ENCODE measurements around the gene EDEM2.
A peak's percentile ranks its signal among the peaks of the same experiment; 100 is the strongest.
"Not testable (repeated sequence)": the region's sequence is repeated elsewhere in the genome, so short reads cannot be mapped to it uniquely, and the experiment has no call there.

EDEM2 gene

GRCh38 chr20:35186691-35187289 lies 39.7 kb upstream of the EDEM2 start:
- H3K4me1 ChIP-seq (ENCODE audit: control insufficient read depth in 2 of 2, insufficient read depth in 2 of 2, low read length in 2 of 2); H3K4me3 ChIP-seq (ENCODE audit: low read length in 2 of 2); H3K9me3 ChIP-seq (ENCODE audit: control insufficient read depth in 2 of 2, low read length in 2 of 2); H3K27ac ChIP-seq (ENCODE audit: low read depth in 2 of 2, low read length in 2 of 2); H3K9ac ChIP-seq (ENCODE audit: low read depth in 1 of 2, low read length in 2 of 2); H3K27me3 ChIP-seq (ENCODE audit: control insufficient read depth in 2 of 2, insufficient read depth in 2 of 2, low read length in 2 of 2); H3K36me3 ChIP-seq (ENCODE audit: control insufficient read depth in 2 of 2, insufficient read depth in 2 of 2, low read length in 2 of 2): not testable (repeated sequence)

GRCh38 chr20:35181731-35182130 lies 34.6 kb upstream of the EDEM2 start:
- H3K9me3 ChIP-seq (ENCODE audit: control insufficient read depth in 2 of 2, low read length in 2 of 2), result no peaks in the 10 kb centered on the region
- H3K4me3 ChIP-seq (ENCODE audit: low read length in 2 of 2), result no peak overlapping the region
- H3K36me3 ChIP-seq (ENCODE audit: control insufficient read depth in 2 of 2, insufficient read depth in 2 of 2, low read length in 2 of 2), result no peaks in the 10 kb centered on the region

GRCh38 chr20:35180266-35180665 lies 33.1 kb upstream of the EDEM2 start:
- Histone ChIP-seq H3K4me1 (ENCODE audit: control insufficient read depth in 2 of 2, insufficient read depth in 2 of 2, low read length in 2 of 2) (no peaks in the 10 kb centered on the region), H3K9ac (ENCODE audit: low read depth in 1 of 2, low read length in 2 of 2) (no peak overlapping the region), H3K27me3 (ENCODE audit: control insufficient read depth in 2 of 2, insufficient read depth in 2 of 2, low read length in 2 of 2) (no peaks in the 10 kb centered on the region), H3K27ac (ENCODE audit: low read depth in 2 of 2, low read length in 2 of 2) (no peak overlapping the region), H3K9me3 (ENCODE audit: control insufficient read depth in 2 of 2, low read length in 2 of 2) (no peaks in the 10 kb centered on the region), H3K4me3 (ENCODE audit: low read length in 2 of 2) (no peak overlapping the region), H3K36me3 (ENCODE audit: control insufficient read depth in 2 of 2, insufficient read depth in 2 of 2, low read length in 2 of 2) (no peaks in the 10 kb centered on the region)

More at GRCh38 chr20:35181731-35182130, 34.6 kb upstream of the EDEM2 start:
- H3K4me1 ChIP-seq (ENCODE audit: control insufficient read depth in 2 of 2, insufficient read depth in 2 of 2, low read length in 2 of 2), result no peaks in the 10 kb centered on the region
- H3K27me3 ChIP-seq (ENCODE audit: control insufficient read depth in 2 of 2, insufficient read depth in 2 of 2, low read length in 2 of 2), result no peaks in the 10 kb centered on the region
- no peak overlapping the region for H3K27ac ChIP-seq (ENCODE audit: low read depth in 2 of 2, low read length in 2 of 2)
- no peak overlapping the region for H3K9ac ChIP-seq (ENCODE audit: low read depth in 1 of 2, low read length in 2 of 2)

- Histone ChIP-seq H3K9ac (ENCODE audit: low read depth in 1 of 2, low read length in 2 of 2) (no peak overlapping the region), H3K27me3 (ENCODE audit: control insufficient read depth in 2 of 2, insufficient read depth in 2 of 2, low read length in 2 of 2) (no peaks in the 10 kb centered on the region), H3K36me3 (ENCODE audit: control insufficient read depth in 2 of 2, insufficient read depth in 2 of 2, low read length in 2 of 2) (no peaks in the 10 kb centered on the region), H3K4me3 (ENCODE audit: low read length in 2 of 2) (no peak overlapping the region), H3K27ac (ENCODE audit: low read depth in 2 of 2, low read length in 2 of 2) (no peak overlapping the region), H3K9me3 (ENCODE audit: control insufficient read depth in 2 of 2, low read length in 2 of 2) (no peaks in the 10 kb centered on the region), H3K4me1 (ENCODE audit: control insufficient read depth in 2 of 2, insufficient read depth in 2 of 2, low read length in 2 of 2) (peaks cover 1% of the 10 kb centered on the region in 2 donors)
Observed at GRCh38 chr20:35179292-35180212, 32.4 kb upstream of the EDEM2 start.

- no peaks in the 10 kb centered on the region for H3K36me3 ChIP-seq (ENCODE audit: control insufficient read depth in 2 of 2, insufficient read depth in 2 of 2, low read length in 2 of 2)
- no peak overlapping the region for H3K4me3 ChIP-seq (ENCODE audit: low read length in 2 of 2)
- H3K4me1 ChIP-seq (ENCODE audit: control insufficient read depth in 2 of 2, insufficient read depth in 2 of 2, low read length in 2 of 2), result peaks cover 12 to 15% of the 10 kb centered on the region in 2 donors
- H3K9ac ChIP-seq (ENCODE audit: low read depth in 1 of 2, low read length in 2 of 2), result no peak overlapping the region
- H3K9me3 ChIP-seq (ENCODE audit: control insufficient read depth in 2 of 2, low read length in 2 of 2), result no peaks in the 10 kb centered on the region
- no peak overlapping the region for H3K27ac ChIP-seq (ENCODE audit: low read depth in 2 of 2, low read length in 2 of 2)
- no peaks in the 10 kb centered on the region for H3K27me3 ChIP-seq (ENCODE audit: control insufficient read depth in 2 of 2, insufficient read depth in 2 of 2, low read length in 2 of 2)
Observed at GRCh38 chr20:35176132-35176531, 29.0 kb upstream of the EDEM2 start.

DNA sequence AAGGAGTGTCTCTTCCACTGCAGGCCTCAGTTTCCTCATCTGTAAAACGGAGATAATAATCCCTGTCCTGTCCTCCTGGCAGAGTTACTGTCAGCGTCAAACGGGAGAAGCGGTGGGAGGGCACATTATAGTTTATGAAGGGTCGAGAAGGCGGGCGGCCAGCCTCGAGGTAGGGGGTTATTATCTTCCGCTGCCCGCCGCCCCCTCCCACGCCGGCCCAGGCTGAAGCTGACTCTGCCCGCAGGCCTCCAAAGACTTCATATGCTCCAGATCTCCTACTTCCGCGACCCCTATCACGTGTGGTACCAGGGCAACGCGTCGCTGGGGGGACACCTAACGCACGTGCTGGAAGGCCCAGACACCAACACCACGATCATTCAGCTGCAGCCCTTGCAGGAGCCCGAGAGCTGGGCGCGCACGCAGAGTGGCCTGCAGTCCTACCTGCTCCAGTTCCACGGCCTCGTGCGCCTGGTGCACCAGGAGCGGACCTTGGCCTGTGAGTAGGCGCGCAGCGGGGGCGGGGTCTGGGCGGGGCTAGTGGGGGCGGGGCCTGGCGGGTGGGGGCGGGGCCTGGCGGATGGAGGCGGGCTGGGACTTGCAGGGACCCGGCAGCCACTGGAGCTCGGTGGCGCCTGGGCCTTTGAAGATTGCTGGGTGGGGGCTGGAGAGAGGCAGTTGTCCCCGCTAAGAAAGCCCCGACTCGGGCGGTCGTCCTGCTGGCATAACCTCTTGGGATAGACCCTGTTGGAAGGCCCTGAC lies 27.5 kb upstream of the EDEM2 start:
- Histone ChIP-seq H3K4me3 (ENCODE audit: low read length in 2 of 2) (peak overlapping the region; percentile 11 to 56), H3K27me3 (ENCODE audit: control insufficient read depth in 2 of 2, insufficient read depth in 2 of 2, low read length in 2 of 2) (no peaks in the 10 kb centered on the region), H3K27ac (ENCODE audit: low read depth in 2 of 2, low read length in 2 of 2) (no peak overlapping the region), H3K36me3 (ENCODE audit: control insufficient read depth in 2 of 2, insufficient read depth in 2 of 2, low read length in 2 of 2) (no peaks in the 10 kb centered on the region), H3K9ac (ENCODE audit: low read depth in 1 of 2, low read length in 2 of 2) (no peak overlapping the region), H3K9me3 (ENCODE audit: control insufficient read depth in 2 of 2, low read length in 2 of 2) (no peaks in the 10 kb centered on the region), H3K4me1 (ENCODE audit: control insufficient read depth in 2 of 2, insufficient read depth in 2 of 2, low read length in 2 of 2) (peaks cover 12 to 15% of the 10 kb centered on the region in 2 donors)

DNA sequence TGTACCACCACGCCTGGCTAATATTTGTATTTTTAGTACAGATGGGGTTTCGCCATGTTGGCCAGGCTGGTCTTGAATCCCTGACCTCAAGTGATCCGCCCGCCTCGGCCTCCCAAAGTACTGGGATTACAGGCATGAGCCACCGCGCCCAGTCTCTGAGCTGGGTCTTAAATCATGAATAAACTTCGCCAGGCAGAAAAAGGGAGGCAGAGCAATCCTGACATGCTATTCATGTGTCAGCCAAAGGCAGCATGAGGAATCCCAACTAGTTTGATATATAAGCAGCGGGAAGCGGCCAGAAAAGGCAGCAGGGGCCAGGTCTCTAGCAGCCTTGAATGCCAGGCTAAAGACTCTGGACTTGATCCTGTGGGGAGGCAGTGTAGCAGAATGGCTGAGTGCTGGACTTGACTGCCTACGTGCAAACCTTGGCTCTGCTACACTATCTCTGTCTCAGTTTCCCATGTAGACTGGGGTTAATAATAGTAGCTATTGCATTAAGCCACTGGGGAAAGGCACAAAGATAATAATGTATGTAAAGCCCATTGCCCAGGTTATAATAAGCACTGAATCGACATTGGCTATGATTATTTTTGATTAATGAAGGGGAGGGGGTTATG lies 26.5 kb upstream of the EDEM2 start:
- H3K9ac ChIP-seq (ENCODE audit: low read depth in 1 of 2, low read length in 2 of 2), result no peak overlapping the region
- H3K36me3 ChIP-seq (ENCODE audit: control insufficient read depth in 2 of 2, insufficient read depth in 2 of 2, low read length in 2 of 2), result no peaks in the 10 kb centered on the region
- no peaks in the 10 kb centered on the region for H3K27me3 ChIP-seq (ENCODE audit: control insufficient read depth in 2 of 2, insufficient read depth in 2 of 2, low read length in 2 of 2)
- H3K9me3 ChIP-seq (ENCODE audit: control insufficient read depth in 2 of 2, low read length in 2 of 2), result no peaks in the 10 kb centered on the region
- H3K27ac ChIP-seq (ENCODE audit: low read depth in 2 of 2, low read length in 2 of 2), result peak overlapping the region in 1 of 2 donors; percentile 23
- H3K4me1 ChIP-seq (ENCODE audit: control insufficient read depth in 2 of 2, insufficient read depth in 2 of 2, low read length in 2 of 2), result peaks cover 12 to 15% of the 10 kb centered on the region in 2 donors
- peak overlapping the region in 1 of 2 donors; percentile 56 for H3K4me3 ChIP-seq (ENCODE audit: low read length in 2 of 2)

GRCh38 chr20:35172434-35172806 lies 25.3 kb upstream of the EDEM2 start:
- H3K36me3 ChIP-seq (ENCODE audit: control insufficient read depth in 2 of 2, insufficient read depth in 2 of 2, low read length in 2 of 2), result no peaks in the 10 kb centered on the region
- peak overlapping the region; percentile 50 to 68 for H3K27ac ChIP-seq (ENCODE audit: low read depth in 2 of 2, low read length in 2 of 2)
- no peaks in the 10 kb centered on the region for H3K9me3 ChIP-seq (ENCODE audit: control insufficient read depth in 2 of 2, low read length in 2 of 2)
- peak overlapping the region; percentile 45 to 68 for H3K9ac ChIP-seq (ENCODE audit: low read depth in 1 of 2, low read length in 2 of 2)
- H3K27me3 ChIP-seq (ENCODE audit: control insufficient read depth in 2 of 2, insufficient read depth in 2 of 2, low read length in 2 of 2), result no peaks in the 10 kb centered on the region
- peaks cover 12 to 15% of the 10 kb centered on the region in 2 donors for H3K4me1 ChIP-seq (ENCODE audit: control insufficient read depth in 2 of 2, insufficient read depth in 2 of 2, low read length in 2 of 2)
- peak overlapping the region; percentile 67 to 74 for H3K4me3 ChIP-seq (ENCODE audit: low read length in 2 of 2)

- Histone ChIP-seq H3K9me3 (ENCODE audit: control insufficient read depth in 2 of 2, low read length in 2 of 2) (no peaks in the 10 kb centered on the region), H3K4me1 (ENCODE audit: control insufficient read depth in 2 of 2, insufficient read depth in 2 of 2, low read length in 2 of 2) (peaks cover 12 to 15% of the 10 kb centered on the region in 2 donors), H3K9ac (ENCODE audit: low read depth in 1 of 2, low read length in 2 of 2) (peak within 1 kb of the TSS; percentile 45 to 68), H3K27ac (ENCODE audit: low read depth in 2 of 2, low read length in 2 of 2) (peak within 1 kb of the TSS; percentile 50 to 68), H3K27me3 (ENCODE audit: control insufficient read depth in 2 of 2, insufficient read depth in 2 of 2, low read length in 2 of 2) (no peaks in the 10 kb centered on the region), H3K36me3 (ENCODE audit: control insufficient read depth in 2 of 2, insufficient read depth in 2 of 2, low read length in 2 of 2) (no peaks in the 10 kb centered on the region), H3K4me3 (ENCODE audit: low read length in 2 of 2) (peak within 1 kb of the TSS; percentile 67 to 74)
Observed at GRCh38 chr20:35171753-35172433, 24.8 kb upstream of the EDEM2 start, which contains the start of gene PROCR. TSS of gene PROCR (plus strand) at chr20:35172072. CDS start at chr20:35172155, 83 bp downstream.
